Ectodermal cell (in vitro differentiated cells): Measurements from ENCODE around the gene OR2B2.
A peak's percentile ranks its signal among the peaks of the same experiment; 100 is the strongest.
"Not testable (repeated sequence)": the region's sequence is repeated elsewhere in the genome, so short reads cannot be mapped to it uniquely, and the experiment has no call there.

Experiments used
- H3K27ac ChIP-seq: 2 replicates; pipeline ENCODE4 v1.7.0; 2013; ENCODE audit warnings: mild to moderate bottlenecking, low read depth, low read length; ENCODE audit not compliant: insufficient read depth, poor library complexity, severe bottlenecking
- H3K27me3 ChIP-seq: 2 replicates; pipeline ENCODE4 v1.7.0; 2013; ENCODE audit warnings: mild to moderate bottlenecking, low read length; ENCODE audit not compliant: insufficient read depth, control insufficient read depth, poor library complexity, severe bottlenecking
- H3K36me3 ChIP-seq: one replicate; pipeline ENCODE4 v1.7.0; 2013; ENCODE audit warnings: low read length; ENCODE audit not compliant: control insufficient read depth, insufficient read depth
- H3K4me1 ChIP-seq: one replicate; pipeline ENCODE4 v1.7.0; 2013; ENCODE audit warnings: low read length; ENCODE audit not compliant: control insufficient read depth, insufficient read depth
- H3K4me3 ChIP-seq: 2 replicates; pipeline ENCODE4 v1.7.0; 2013; ENCODE audit warnings: low read depth, low read length, control low read depth; ENCODE audit not compliant: insufficient read depth
- H3K9me3 ChIP-seq: 2 replicates; pipeline ENCODE4 v1.7.0; 2013; ENCODE audit warnings: mild to moderate bottlenecking, low read length, moderate library complexity; ENCODE audit not compliant: control insufficient read depth
- WGBS, 2 experiments: methylation state at CpG; one replicate each; pipeline ENCODE4 v1.1.7; 2013; ENCODE audit warnings: missing lambda C conversion rate in 2 of 2; 5-methylcytosine and 5-hydroxymethylcytosine counted together

The OR2B2 gene

GRCh38 chr6:27922949-27923348 lies 10.8 kb upstream of the OR2B2 start:
- Histone ChIP-seq H3K4me3 (no peak overlapping the region), H3K27ac (no peak overlapping the region), H3K27me3 (no peaks in the 10 kb centered on the region), H3K36me3 (no peaks in the 10 kb centered on the region), H3K4me1 (no peaks in the 10 kb centered on the region), H3K9me3 (no peaks in the 10 kb centered on the region)

- 100% methylated on average over 1 of the region's 1 CpG; no CpG with 5 or more reads in 1 of the 2 experiments for WGBS, 2 experiments
These were observed 4.2 kb downstream of the OR2B2 start for GRCh38 chr6:27908017-27908416.

GRCh38 chr6:27902335-27903314 lies 9.6 kb downstream of the OR2B2 start:
- Histone ChIP-seq H3K27me3 (no peaks in the 10 kb centered on the region), H3K9me3 (no peaks in the 10 kb centered on the region), H3K27ac (peak overlapping the region; percentile 44), H3K4me1 (no peaks in the 10 kb centered on the region), H3K4me3 (peak overlapping the region; percentile 83), H3K36me3 (no peaks in the 10 kb centered on the region)
- 2% methylated on average over 32 to 36 of the region's 38 CpGs for WGBS, 2 experiments

More at GRCh38 chr6:27908017-27908416, 4.2 kb downstream of the OR2B2 start:
- H3K27me3 ChIP-seq: no peaks in the 10 kb centered on the region
- no peak overlapping the region for H3K4me3 ChIP-seq
- H3K4me1 ChIP-seq: no peaks in the 10 kb centered on the region
- H3K36me3 ChIP-seq: no peaks in the 10 kb centered on the region
- no peaks in the 10 kb centered on the region for H3K9me3 ChIP-seq
- no peak overlapping the region for H3K27ac ChIP-seq

GRCh38 chr6:27901801-27902200 lies 10.4 kb downstream of the OR2B2 start:
- H3K27me3 ChIP-seq: no peaks in the 10 kb centered on the region

GRCh38 chr6:27900197-27900596 lies 12.0 kb downstream of the OR2B2 start:
- 89 to 94% methylated on average over 3 to 7 of the region's 7 CpGs for WGBS, 2 experiments
- not testable (repeated sequence) for H3K4me3 ChIP-seq, H3K36me3 ChIP-seq

More at GRCh38 chr6:27901801-27902200, 10.4 kb downstream of the OR2B2 start:
- no peaks in the 10 kb centered on the region for H3K9me3 ChIP-seq
- H3K4me3 ChIP-seq: no peak overlapping the region
- WGBS, 2 experiments: 85 to 86% methylated on average over 7 of the region's 8 CpGs
- H3K27ac ChIP-seq: no peak overlapping the region
- H3K36me3 ChIP-seq: no peaks in the 10 kb centered on the region
- H3K4me1 ChIP-seq: no peaks in the 10 kb centered on the region

GRCh38 chr6:27899543-27899942 lies 12.7 kb downstream of the OR2B2 start:
- Histone ChIP-seq H3K9me3 (no peaks in the 10 kb centered on the region), H3K36me3 (no peaks in the 10 kb centered on the region), H3K27ac (no peak overlapping the region), H3K27me3 (no peaks in the 10 kb centered on the region), H3K4me1 (no peaks in the 10 kb centered on the region), H3K4me3 (no peak overlapping the region)

More at GRCh38 chr6:27900197-27900596, 12.0 kb downstream of the OR2B2 start:
- not testable (repeated sequence) for H3K27ac ChIP-seq, H3K9me3 ChIP-seq, H3K4me1 ChIP-seq, H3K27me3 ChIP-seq

GRCh38 chr6:27897580-27898206 lies 14.5 kb downstream of the OR2B2 start:
- Histone ChIP-seq H3K4me1 (no peaks in the 10 kb centered on the region), H3K36me3 (no peaks in the 10 kb centered on the region), H3K4me3 (no peak overlapping the region), H3K27me3 (no peaks in the 10 kb centered on the region), H3K9me3 (no peaks in the 10 kb centered on the region), H3K27ac (no peak overlapping the region)
- WGBS, 2 experiments: 94% methylated on average over 3 of the region's 3 CpGs

GRCh38 chr6:27896398-27896796 lies 15.8 kb downstream of the OR2B2 start:
- Histone ChIP-seq H3K9me3 (no peaks in the 10 kb centered on the region), H3K27me3 (no peaks in the 10 kb centered on the region), H3K27ac (no peak overlapping the region), H3K4me3 (no peak overlapping the region), H3K36me3 (no peaks in the 10 kb centered on the region), H3K4me1 (no peaks in the 10 kb centered on the region)
- 96 to 97% methylated on average over 4 of the region's 4 CpGs for WGBS, 2 experiments

- H3K4me1 ChIP-seq: no peaks in the 10 kb centered on the region
- no peaks in the 10 kb centered on the region for H3K9me3 ChIP-seq
- no peaks in the 10 kb centered on the region for H3K27me3 ChIP-seq
- peak overlapping the region; percentile 85 for H3K27ac ChIP-seq
- H3K4me3 ChIP-seq: peak overlapping the region; percentile 93
- no peaks in the 10 kb centered on the region for H3K36me3 ChIP-seq
- WGBS, 2 experiments: 0% methylated on average over 28 of the region's 28 CpGs
These were observed 17.1 kb downstream of the OR2B2 start for GRCh38 chr6:27894839-27895762.
